ENCODE measurements around the gene NPHP1.

The NPHP1 gene

DNA sequence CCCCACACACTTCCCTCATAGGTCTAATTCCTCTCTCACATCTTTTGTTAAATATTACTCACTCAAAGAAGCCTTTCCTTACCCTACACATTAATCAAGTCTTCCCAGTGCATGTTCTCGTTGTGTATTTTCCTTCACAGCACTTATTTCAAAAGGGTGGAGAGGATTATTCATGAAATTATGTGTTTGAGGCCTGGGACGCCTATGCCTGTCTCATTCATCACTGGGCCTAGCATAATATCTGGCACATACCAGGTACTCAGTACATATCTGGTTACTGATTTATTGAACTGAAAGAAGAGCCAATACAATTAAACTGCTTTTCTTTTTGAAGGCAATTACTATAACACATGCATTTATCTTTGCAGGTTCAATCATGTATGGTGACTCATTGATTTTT lies 74.1 kb downstream of the NPHP1 start:
- H3K4me1 Mint-ChIP-seq (ENCODE audit: low read depth) = no peaks in the 10 kb centered on the region
- no peak overlapping the region for H3K4me3 Mint-ChIP-seq
- H3K27ac Mint-ChIP-seq = no peak overlapping the region
- intact Hi-C loops (cut with micrococcal nuclease) = no loop called here
- H3K36me3 Mint-ChIP-seq (ENCODE audit: low read depth) = no peaks in the 10 kb centered on the region
- H3K9me3 Mint-ChIP-seq = peaks cover 27% of the 10 kb centered on the region
- no peaks in the 10 kb centered on the region for H3K27me3 Mint-ChIP-seq

DNA sequence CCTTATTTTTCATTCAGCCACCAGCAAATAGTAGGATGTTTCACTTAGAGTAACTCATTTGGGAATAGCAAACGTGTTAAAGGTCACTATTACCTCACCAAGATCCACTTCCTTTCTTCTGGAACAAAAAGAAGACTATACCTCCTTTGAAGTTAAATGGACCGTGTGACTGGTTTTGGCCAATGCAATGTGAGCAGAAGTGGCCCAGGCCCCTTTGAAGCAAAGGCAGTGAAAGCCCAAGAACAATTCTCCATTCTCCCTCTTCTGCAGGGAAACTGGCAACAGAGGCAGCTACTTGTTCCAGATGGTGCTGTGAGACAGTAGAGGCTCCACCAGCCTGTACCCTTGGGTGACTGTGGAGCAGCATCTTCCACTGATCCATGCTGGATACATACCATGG lies 77.9 kb downstream of the NPHP1 start:
- intact Hi-C loops (cut with micrococcal nuclease) = no loop called here
- H3K36me3 Mint-ChIP-seq (ENCODE audit: low read depth) = no peaks in the 10 kb centered on the region
- H3K27ac Mint-ChIP-seq = no peak overlapping the region
- H3K4me3 Mint-ChIP-seq = no peak overlapping the region
- H3K27me3 Mint-ChIP-seq = no peaks in the 10 kb centered on the region
- H3K9me3 Mint-ChIP-seq = no peaks in the 10 kb centered on the region
- no peaks in the 10 kb centered on the region for H3K4me1 Mint-ChIP-seq (ENCODE audit: low read depth)

- Mint-ChIP-seq H3K36me3 (ENCODE audit: low read depth) (no peaks in the 10 kb centered on the region), H3K4me3 (no peak overlapping the region), H3K9me3 (no peaks in the 10 kb centered on the region), H3K27me3 (no peaks in the 10 kb centered on the region), H3K27ac (no peak overlapping the region), H3K4me1 (ENCODE audit: low read depth) (no peaks in the 10 kb centered on the region)
- intact Hi-C loops (cut with micrococcal nuclease) = no loop called here
Measured at GRCh38 chr2:110126086-110126773, 78.6 kb downstream of the NPHP1 start.

GRCh38 chr2:110124939-110125691 lies 79.7 kb downstream of the NPHP1 start:
- no peak overlapping the region for H3K27ac Mint-ChIP-seq
- intact Hi-C loops (cut with micrococcal nuclease) = no loop called here
- no peaks in the 10 kb centered on the region for H3K27me3 Mint-ChIP-seq
- H3K36me3 Mint-ChIP-seq (ENCODE audit: low read depth) = no peaks in the 10 kb centered on the region
- H3K9me3 Mint-ChIP-seq = no peaks in the 10 kb centered on the region
- H3K4me1 Mint-ChIP-seq (ENCODE audit: low read depth) = no peaks in the 10 kb centered on the region
- H3K4me3 Mint-ChIP-seq = no peak overlapping the region

DNA sequence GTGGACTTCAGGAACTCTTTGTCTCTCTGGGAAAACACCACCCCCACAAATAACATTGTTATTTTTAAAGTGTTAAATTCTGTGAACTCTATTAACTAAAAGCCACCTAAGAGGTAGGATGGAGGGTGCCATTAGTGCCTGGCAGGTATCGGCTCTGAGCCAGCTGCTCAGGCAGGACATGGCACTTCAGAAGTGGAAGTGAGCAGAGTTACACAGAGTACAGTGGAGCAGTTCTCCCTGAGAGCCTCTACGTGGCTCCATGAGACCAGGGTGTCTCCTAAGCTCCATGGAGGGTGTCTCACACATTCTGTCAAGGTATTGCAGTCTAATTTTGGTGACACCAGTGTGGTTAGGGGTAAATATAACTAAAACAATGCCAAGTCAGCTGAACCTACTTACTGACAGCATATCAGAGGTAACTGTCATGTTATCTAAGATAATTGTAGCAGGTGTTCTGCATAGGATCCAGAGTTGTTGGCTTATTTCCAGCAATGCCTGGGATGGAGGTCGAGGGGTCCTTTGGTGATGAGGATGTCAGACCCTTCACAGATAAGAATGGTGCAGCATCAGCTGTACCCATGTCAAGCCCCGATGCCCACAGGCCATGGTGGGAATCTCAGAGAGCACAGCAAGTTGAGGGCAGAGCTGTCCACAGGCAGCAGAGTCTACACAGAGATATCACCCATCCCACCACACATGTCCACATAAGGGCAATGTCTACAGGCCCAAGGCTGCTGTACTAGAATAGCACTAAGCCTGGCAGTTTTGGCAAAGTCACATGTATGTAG lies 80.6 kb downstream of the NPHP1 start:
- Mint-ChIP-seq H3K4me1 (ENCODE audit: low read depth) (no peaks in the 10 kb centered on the region), H3K36me3 (ENCODE audit: low read depth) (no peaks in the 10 kb centered on the region), H3K27me3 (peaks cover 3% of the 10 kb centered on the region), H3K27ac (no peak overlapping the region), H3K9me3 (no peaks in the 10 kb centered on the region), H3K4me3 (no peak overlapping the region)
- intact Hi-C loops (cut with micrococcal nuclease) = no loop called here

- Mint-ChIP-seq H3K4me3 (no peak overlapping the region), H3K27ac (no peak overlapping the region), H3K27me3 (peaks cover 24% of the 10 kb centered on the region), H3K9me3 (no peaks in the 10 kb centered on the region), H3K36me3 (ENCODE audit: low read depth) (no peaks in the 10 kb centered on the region), H3K4me1 (ENCODE audit: low read depth) (no peaks in the 10 kb centered on the region)
- intact Hi-C loops (cut with micrococcal nuclease) = no loop called here
Measured at GRCh38 chr2:110121592-110121991, 83.2 kb downstream of the NPHP1 start.

- Mint-ChIP-seq H3K36me3 (ENCODE audit: low read depth) (no peaks in the 10 kb centered on the region), H3K4me1 (ENCODE audit: low read depth) (no peaks in the 10 kb centered on the region), H3K27me3 (peaks cover 30% of the 10 kb centered on the region), H3K27ac (no peak overlapping the region), H3K4me3 (no peak overlapping the region), H3K9me3 (no peaks in the 10 kb centered on the region)
- intact Hi-C loops (cut with micrococcal nuclease) = no loop called here
Measured at GRCh38 chr2:110121052-110121334, 83.8 kb downstream of the NPHP1 start.

- intact Hi-C loops (cut with micrococcal nuclease) = no loop called here
- H3K4me3 Mint-ChIP-seq = no peak overlapping the region
- H3K9me3 Mint-ChIP-seq = no peaks in the 10 kb centered on the region
- no peak overlapping the region for H3K27ac Mint-ChIP-seq
- no peaks in the 10 kb centered on the region for H3K36me3 Mint-ChIP-seq (ENCODE audit: low read depth)
- peaks cover 36% of the 10 kb centered on the region for H3K27me3 Mint-ChIP-seq
- peaks cover 4% of the 10 kb centered on the region for H3K4me1 Mint-ChIP-seq (ENCODE audit: low read depth)
Measured at GRCh38 chr2:110120171-110121051, 84.4 kb downstream of the NPHP1 start.

DNA sequence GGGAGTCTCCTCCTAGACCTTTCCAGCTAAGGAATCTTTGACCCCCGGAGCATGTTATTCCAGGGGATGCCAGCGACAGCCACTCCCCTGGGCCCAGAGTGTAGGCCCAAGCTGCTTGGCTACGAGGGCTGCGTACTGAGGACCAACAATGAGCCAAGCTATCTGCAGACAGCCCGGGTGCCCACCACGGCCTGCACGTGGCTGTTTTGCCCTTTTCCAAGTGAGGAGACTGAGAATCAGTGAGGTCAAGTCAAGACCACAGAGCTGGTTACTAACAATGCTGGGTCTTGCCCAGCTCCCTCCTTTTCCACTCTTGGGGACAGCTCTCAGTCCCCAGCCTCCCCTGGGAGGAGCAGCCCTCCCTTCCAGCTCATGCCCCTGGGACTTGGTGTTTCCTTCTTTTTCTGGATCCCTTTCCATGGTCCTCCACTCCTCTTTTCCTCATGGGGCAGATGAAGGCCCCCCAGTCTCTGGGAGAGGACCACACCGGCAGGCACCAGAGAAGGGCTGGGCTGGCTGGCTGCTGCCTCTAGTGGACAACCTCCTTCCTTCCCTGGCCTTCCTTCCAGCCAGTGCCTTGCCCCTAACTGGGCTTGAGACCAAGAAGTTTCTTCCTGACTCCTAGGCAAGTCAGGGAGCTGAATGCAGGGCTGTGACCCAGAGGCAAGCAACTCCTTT lies 88.6 kb downstream of the NPHP1 start:
- intact Hi-C loops (cut with micrococcal nuclease) = no loop called here
- Mint-ChIP-seq H3K36me3 (ENCODE audit: low read depth) (no peaks in the 10 kb centered on the region), H3K27ac (no peak overlapping the region), H3K27me3 (peaks cover 60% of the 10 kb centered on the region), H3K4me3 (no peak overlapping the region), H3K4me1 (ENCODE audit: low read depth) (peaks cover 6% of the 10 kb centered on the region), H3K9me3 (no peaks in the 10 kb centered on the region)

DNA sequence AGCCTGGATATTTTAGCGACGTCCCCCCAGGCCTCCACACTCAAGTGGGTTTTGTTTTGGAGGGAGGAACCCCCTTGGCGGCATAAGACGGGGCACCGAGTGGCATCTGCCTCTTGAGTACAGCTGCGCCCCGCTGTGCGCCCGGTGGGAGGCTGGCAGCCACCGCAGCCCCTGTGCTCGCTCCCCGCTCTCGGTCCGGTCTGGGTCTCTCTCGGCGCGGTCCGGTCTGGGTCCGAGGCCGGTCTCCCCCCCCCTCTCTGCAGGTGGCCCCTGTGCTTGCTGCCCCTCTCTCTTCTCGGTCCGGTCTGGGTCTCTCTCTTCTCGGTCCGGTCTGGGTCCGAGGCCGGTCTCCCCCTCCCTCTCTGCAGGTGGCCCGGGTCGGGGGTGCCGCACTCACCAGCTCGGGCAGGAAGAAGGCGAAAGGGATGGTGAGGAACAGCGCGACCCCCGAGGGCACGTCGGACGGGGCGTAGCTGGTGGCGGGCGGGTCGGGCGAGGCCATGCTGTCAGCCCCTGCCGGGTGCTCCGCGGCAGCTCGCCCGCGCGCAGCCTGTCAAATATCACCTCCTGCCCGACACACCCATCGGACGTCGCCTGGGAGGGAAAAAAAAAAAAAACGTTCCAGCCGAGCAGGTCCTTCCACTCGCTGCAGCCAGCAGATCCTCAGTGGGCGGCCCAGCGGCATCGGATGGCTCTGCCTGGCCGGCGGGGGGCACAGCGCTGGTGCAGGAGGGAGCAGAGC lies 89.4 kb downstream of the NPHP1 start, which contains the start of gene MALL:
Gene MALL (minus strand): TSS at position 532 of the 742 bp plus-strand sequence. CDS start 30 bp downstream, at position 502.
- H3K4me3 Mint-ChIP-seq = no peak within 1 kb of the TSS
- peaks cover 62% of the 10 kb centered on the region for H3K27me3 Mint-ChIP-seq
- H3K27ac Mint-ChIP-seq = no peak within 1 kb of the TSS
- H3K9me3 Mint-ChIP-seq = no peaks in the 10 kb centered on the region
- intact Hi-C loops (cut with micrococcal nuclease) = no loop called here
- no peaks in the 10 kb centered on the region for H3K36me3 Mint-ChIP-seq (ENCODE audit: low read depth)
- peaks cover 6% of the 10 kb centered on the region for H3K4me1 Mint-ChIP-seq (ENCODE audit: low read depth)

GRCh38 chr2:110114831-110115255 lies 90.0 kb downstream of the NPHP1 start:
- intact Hi-C loops (cut with micrococcal nuclease) = no loop called here

GRCh38 chr2:110113961-110114591 lies 90.7 kb downstream of the NPHP1 start:
- Mint-ChIP-seq H3K36me3 (ENCODE audit: low read depth) (no peaks in the 10 kb centered on the region), H3K4me3 (no peak overlapping the region), H3K9me3 (no peaks in the 10 kb centered on the region), H3K4me1 (ENCODE audit: low read depth) (peaks cover 6% of the 10 kb centered on the region), H3K27me3 (peaks cover 60% of the 10 kb centered on the region), H3K27ac (no peak overlapping the region)
- intact Hi-C loops (cut with micrococcal nuclease) = no loop called here

More at GRCh38 chr2:110114831-110115255, 90.0 kb downstream of the NPHP1 start:
- Mint-ChIP-seq H3K36me3 (ENCODE audit: low read depth) (no peaks in the 10 kb centered on the region), H3K27me3 (peaks cover 63% of the 10 kb centered on the region), H3K9me3 (no peaks in the 10 kb centered on the region), H3K4me1 (ENCODE audit: low read depth) (peaks cover 6% of the 10 kb centered on the region), H3K4me3 (no peak overlapping the region), H3K27ac (no peak overlapping the region)

Data from dendritic cell treated with granulocyte-macrophage colony-stimulating factor and Interleukin-4, amounts not matched to agents 40 ng/mL and 50 ng/mL, for 4 days (primary cell).